ENCODE measurements around the gene CXCL6.

Gene CXCL6

GRCh38 chr4:73836373-73837279 is at the start of gene CXCL6:
Gene CXCL6 (plus strand): TSS chr4:73836678. CDS start chr4:73836751, 73 bp downstream.
- no peak for FAIRE-seq

DNA sequence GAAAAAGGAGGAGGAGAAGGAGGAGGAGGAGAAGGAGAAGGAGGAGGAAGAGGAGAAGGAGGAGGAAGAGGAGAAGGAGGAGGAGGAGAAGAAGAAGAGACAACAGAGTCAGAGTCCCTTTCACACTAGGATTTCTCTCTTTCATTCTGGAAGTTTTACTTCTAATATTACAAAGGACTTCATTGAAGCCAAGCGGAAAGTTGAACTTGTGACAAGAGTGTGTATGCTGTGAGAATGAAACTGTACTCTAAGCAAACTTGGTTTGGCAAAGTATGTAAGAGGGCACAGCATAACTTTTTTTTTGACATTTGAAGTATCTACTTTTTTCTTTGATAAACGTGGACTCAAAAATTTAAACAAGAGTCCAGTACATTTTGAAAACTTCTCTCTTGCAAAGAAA is 48.1 kb upstream of the CXCL6 start:
- no peak for FAIRE-seq

GRCh38 chr4:73798842-73799241 is 37.6 kb upstream of the CXCL6 start:
- FAIRE-seq = peak; percentile 18

DNA sequence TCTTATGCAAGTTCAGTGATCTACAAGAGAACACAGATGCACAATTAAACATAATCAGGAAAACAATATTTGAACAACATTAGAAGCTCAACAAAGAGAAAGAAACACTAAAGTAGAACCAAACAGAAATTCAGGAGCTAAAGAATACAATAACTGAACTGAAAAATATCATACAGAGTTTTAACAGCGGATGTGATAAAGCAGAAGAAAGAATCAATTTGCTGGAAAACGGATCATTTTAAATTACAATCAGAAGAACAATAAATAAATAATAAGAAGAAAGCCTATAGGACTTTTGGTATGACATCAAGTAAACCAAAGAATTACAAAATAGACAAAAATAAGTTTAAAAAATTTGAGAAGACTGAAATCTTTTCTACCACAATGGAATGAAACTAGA is 36.3 kb upstream of the CXCL6 start:
- no peak for FAIRE-seq

DNA sequence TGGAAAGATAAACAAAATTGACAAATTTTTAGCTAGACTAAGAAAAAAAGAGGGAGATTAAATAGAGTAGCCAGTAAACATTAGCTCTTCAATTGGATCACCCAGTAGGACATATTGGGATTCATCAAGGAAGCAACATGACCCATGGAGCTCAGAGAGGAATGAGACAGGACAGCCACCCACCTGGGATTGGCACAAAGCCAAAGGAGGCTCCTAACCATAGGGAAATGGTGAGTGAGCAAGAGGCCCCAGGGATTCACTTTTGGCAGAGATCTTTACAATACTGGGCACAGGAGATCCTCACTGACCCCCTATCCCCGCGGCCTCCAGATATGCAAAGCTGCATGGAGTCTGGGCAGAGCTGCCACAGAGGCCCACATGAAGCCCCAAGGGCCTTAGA is 34.8 kb upstream of the CXCL6 start:
- FAIRE-seq = no peak

GRCh38 chr4:73803213-73803612 is 33.3 kb upstream of the CXCL6 start:
- FAIRE-seq = no peak

DNA sequence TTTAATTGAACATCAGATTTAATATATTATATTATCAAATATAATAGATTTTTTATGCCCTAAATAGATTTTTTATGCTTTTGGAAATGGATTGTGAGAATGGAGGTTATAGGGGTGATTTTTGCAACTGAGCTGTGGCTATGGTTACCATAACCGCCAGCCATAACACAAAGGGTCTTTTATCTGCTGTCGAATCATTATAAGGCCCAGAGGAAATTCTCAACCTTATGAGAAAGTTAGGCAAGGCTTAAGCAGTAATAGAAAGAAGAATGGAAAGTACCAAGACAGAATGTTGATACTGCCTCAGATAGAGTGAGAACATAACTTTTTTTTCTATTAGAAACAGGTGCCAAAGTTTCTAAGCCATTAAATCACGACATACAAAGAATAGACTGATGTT is 26.3 kb upstream of the CXCL6 start:
- FAIRE-seq = no peak

DNA sequence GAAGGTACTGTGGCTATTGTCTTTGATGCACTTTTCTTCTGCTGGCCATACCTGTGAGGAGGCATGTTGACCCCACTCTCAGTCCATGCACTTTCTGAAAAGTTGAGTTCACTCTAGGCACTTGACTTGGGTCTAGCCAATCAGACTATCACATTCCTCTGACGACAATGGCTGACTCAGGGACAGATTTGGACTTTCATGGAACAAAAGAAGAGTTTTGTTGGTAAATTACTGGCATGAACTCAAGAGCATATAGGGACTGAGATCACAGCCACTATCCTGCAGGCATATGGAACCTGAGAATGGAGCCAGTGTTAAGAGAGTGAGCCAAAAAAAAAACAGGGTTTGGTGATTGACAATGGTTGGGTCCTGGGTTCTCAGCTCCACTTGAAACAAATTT is 24.6 kb upstream of the CXCL6 start:
- no peak for FAIRE-seq

DNA sequence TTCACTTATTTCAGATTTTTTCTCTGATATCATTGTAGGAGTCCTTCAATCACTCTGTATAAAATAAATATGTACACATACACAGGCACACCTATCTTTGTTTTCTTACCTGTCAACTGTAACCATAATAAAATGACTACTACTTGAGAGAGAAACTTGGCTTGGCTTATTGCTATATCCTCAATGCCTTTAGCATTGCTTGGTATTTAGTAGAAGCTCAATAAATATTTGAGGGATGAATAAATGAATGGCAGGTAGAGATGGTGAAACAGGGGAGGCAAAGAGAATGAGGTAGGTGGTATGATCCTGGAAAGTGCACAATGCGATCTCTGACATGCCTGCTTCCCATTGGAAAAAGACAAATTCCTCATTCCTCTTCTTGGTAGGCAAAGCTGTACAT is 21.8 kb upstream of the CXCL6 start:
- no peak for FAIRE-seq

DNA sequence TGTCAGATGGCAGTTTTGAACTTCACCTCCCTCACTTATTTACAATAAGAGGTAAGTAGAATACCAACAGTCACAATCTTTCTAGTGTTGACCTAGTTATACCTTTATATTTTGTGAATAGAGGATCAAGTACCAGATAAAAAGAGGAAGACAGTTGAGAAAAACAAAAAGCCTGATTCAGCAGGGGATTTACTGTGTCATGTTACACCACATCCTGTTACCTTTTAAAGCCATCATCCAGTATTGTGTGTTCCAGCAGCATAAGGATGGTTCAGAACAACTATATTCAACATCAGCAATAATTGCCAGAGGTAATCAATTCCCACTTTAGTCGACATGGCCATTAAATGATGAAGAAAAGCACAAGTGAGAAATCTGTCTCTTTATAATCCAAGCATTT is 21.3 kb upstream of the CXCL6 start:
- FAIRE-seq = no peak

- no peak for FAIRE-seq
These were observed 19.7 kb upstream of the CXCL6 start for GRCh38 chr4:73816814-73817213.

- FAIRE-seq = no peak
These were observed 19.1 kb upstream of the CXCL6 start for GRCh38 chr4:73817341-73817740.

- FAIRE-seq = no peak
These were observed 15.2 kb upstream of the CXCL6 start for GRCh38 chr4:73821325-73821724.

- FAIRE-seq = no peak
These were observed 14.1 kb upstream of the CXCL6 start for GRCh38 chr4:73822389-73822788.

GRCh38 chr4:73822812-73823504 is 13.5 kb upstream of the CXCL6 start:
- FAIRE-seq = no peak

- no peak for FAIRE-seq
These were observed 12.7 kb upstream of the CXCL6 start for GRCh38 chr4:73823760-73824159.

DNA sequence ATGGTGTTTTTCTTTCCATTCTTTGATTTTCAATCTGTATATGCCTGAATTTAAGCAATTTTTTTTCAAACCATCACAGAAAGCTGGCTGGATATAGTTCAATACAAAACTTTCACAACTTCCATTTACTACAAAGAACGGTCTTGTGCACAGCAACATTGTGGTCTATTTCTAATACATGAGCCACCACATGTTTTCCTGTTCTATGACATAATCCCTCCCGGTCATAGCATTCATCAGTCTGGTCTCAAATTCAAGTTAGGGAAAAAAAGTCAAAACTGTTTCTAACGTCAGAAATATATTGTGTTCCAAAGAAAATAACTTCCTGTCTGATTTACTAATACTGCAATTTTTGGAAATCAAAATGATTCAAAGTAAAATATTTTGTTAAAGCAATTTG is 7.5 kb upstream of the CXCL6 start:
- no peak for FAIRE-seq

DNA sequence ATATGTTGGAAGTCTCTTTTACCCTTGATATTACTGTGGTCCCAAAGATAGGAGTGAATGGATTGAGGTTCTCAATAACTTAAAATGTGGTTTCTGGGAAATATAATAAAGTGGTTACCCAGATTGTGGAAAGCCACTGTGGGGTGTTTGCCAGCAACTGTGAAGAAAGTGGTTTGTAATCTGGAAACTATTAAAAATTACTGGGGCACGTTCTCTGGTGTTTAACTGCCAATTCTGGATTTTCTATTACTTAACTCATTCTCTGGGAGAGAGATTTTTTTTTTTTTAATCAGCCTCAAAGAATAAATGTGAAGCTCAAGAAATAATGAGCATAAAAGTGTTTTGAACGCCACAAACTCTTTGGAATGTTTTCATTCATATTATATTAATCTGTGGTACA is 4.9 kb upstream of the CXCL6 start:
- no peak for FAIRE-seq

GRCh38 chr4:73832651-73833237 is 3.7 kb upstream of the CXCL6 start:
- no peak for FAIRE-seq

DNA sequence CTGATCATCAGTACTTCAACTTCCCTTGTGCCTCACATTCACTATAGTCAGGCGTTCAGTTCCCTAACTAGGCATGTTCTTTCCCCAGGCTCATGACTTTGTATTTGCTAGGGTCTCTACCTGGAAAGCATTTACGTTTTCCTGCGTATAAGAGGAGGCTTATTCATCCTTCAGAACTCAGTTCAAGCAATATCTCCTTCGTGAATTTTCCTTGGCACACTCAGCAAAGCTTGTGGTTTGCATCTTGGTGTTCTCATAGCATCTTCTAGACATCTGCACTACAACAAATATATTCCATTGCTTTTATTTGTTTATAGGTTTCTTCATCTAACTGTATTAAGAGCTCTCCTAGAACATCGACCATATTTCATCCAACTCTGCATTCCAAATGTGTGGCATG is 2.6 kb downstream of the CXCL6 start:
- FAIRE-seq = no peak

GRCh38 chr4:73839715-73840114 is 3.2 kb downstream of the CXCL6 start:
- peak; percentile 21 for FAIRE-seq

DNA sequence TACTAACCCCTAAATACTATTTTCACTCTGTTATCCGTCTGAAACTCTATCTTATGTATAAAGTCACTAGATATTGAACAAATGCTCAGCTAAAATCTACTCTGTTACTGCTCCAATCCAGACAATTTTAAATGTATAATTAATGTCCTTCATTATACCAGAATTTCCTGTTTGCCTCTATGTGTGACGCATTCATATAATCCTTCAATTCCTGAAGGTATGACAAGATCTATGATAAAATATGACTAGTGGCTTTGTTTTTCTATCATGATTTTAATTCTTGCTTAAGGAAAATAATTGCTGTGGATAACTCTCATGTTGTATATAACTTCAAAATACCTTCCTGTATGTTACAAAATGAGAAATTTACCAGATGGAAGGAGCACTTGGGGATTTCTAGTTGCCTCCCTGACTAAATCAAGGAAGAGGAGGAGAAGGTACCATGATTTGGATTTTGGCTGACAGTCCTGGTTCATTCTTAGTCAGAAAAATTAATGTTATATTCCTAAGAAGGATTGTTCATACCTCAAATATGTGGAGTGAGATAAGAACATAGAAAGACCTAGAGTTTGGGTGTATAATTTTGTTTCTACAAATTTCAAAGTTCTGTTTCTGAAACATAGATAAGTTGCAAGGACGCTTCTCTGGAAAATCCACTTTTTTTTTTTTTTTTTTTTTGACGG is 4.9 kb downstream of the CXCL6 start:
- FAIRE-seq = no peak

GRCh38 chr4:73842696-73843095 is 6.2 kb downstream of the CXCL6 start:
- no peak for FAIRE-seq

Data from colon (tissue), 2 donors.